ENCODE measurements around the gene PCID2. TPM values are rescaled to one million over a fixed set of nuclear protein-coding genes. Genes with fewer than 3 reads are reported as not detected.

PCID2 gene
- total and polyA plus RNA-seq, 2 of the 13 experiments (the other 11 are each of a cell fraction or from before 2014, with no cell fraction given), result 65.0 to 111 TPM

GRCh38 chr13:113152984-113153809, 55.3 kb downstream of the PCID2 start (continued):
- TF ChIP-seq ZNF329 (CRISPR knock-in tag; IDR thresholded peaks at IDR 0.05; ENCODE audit: low read depth) (peak; percentile 83), POLR2G (IDR thresholded peaks at IDR 0.05; ENCODE audit: low read depth, low read length) (peak; percentile 50), ZNF333 (CRISPR knock-in tag; IDR thresholded peaks at IDR 0.05; ENCODE audit: borderline replicate concordance) (peak; percentile 93), TCF7L2 (IDR thresholded peaks at IDR 0.05; ENCODE audit: low read depth, low read length) (no peak), MYC (CRISPR knock-in tag; IDR thresholded peaks at IDR 0.05; ENCODE audit: borderline replicate concordance) (peak; percentile 46; the same call in 1 of the 2 replicates), SP4 (CRISPR knock-in tag; IDR thresholded peaks at IDR 0.05) (0 out of 2 replicates have a peak, but pooled peaks have one; percentile 18), RFXAP (CRISPR knock-in tag; IDR thresholded peaks at IDR 0.05; ENCODE audit: borderline replicate concordance) (no peak), NONO (IDR thresholded peaks at IDR 0.05) (no peak), NONO (CRISPR knock-in tag; conservative IDR thresholded peaks at IDR 0.05) (peak; percentile 42), ZSCAN5A (CRISPR knock-in tag; IDR thresholded peaks at IDR 0.05; ENCODE audit: borderline replicate concordance) (peak; percentile 24; the same call in 1 of the 2 replicates), ZNF589 (CRISPR knock-in tag; conservative IDR thresholded peaks at IDR 0.05) (peak; percentile 42; the same call in 1 of the 2 replicates), IRF9 (CRISPR knock-in tag; IDR thresholded peaks at IDR 0.05; ENCODE audit: borderline replicate concordance) (peak; percentile 89; the same call in 1 of the 2 replicates), ZSCAN12 (CRISPR knock-in tag; IDR thresholded peaks at IDR 0.05) (no peak), PAXIP1 (CRISPR knock-in tag; conservative IDR thresholded peaks at IDR 0.05) (0 out of 2 replicates have a peak, but pooled peaks have one; percentile 8), ZC3H4 (CRISPR knock-in tag; IDR thresholded peaks at IDR 0.05; ENCODE audit: borderline replicate concordance) (peak; percentile 90), KDM5B (CRISPR knock-in tag; IDR thresholded peaks at IDR 0.05; ENCODE audit: borderline replicate concordance) (peak; percentile 92), ZFP91 (CRISPR knock-in tag; IDR thresholded peaks at IDR 0.05; ENCODE audit: borderline replicate concordance) (peak; percentile 64), HNRNPLL (IDR thresholded peaks at IDR 0.05; ENCODE audit: low read depth, low read length, poor library complexity, severe bottlenecking) (peak; percentile 46)

All from HepG2 (cell line).